DOHH2 (cell line): ENCODE measurements around the gene TRPC4AP.

Experiments
- CTCF ChIP-seq: fragments of 200-600 bp; sonication (generic); IDR thresholded peaks from one replicate; pipeline ENCODE4 v1.5.1; 2014; ENCODE audit warnings: antibody characterized with exemption, mild to moderate bottlenecking, low read depth, low read length; ENCODE audit not compliant: poor library complexity, severe bottlenecking
- EZH2phosphoT487 ChIP-seq: fragments of 200-600 bp; sonication (generic); IDR thresholded peaks from 2 replicates; pipeline ENCODE4 v1.6.1; 2017; ENCODE audit warnings: borderline replicate concordance, mild to moderate bottlenecking, antibody characterized with exemption, low read length, moderate library complexity, mixed read lengths

GRCh38 chr20:35093267-35093884 is 769 bp upstream of the TRPC4AP start:
- TF ChIP-seq CTCF (no peak), EZH2phosphoT487 (no peak)
